ENCODE measurements around the gene C14orf132.

DNA sequence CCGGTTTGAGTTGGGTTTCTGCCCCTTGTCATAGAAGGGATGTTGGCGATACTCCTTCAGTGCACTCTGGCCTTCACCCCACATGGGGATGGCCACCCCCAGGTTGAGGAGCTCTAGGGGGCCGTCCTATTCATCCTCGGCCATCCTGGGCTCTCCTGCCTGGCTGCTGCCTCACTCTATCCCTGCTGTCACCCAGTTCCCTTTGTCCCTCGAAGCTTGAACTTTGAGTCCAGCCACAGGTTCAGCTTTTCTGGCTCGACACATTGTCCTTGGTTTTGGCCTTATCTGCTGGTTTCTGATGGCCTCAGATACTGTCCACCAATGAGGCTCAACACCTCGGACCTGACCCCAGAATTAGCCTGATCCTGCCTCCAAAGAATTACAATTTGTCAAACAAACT is 58.6 kb downstream of the C14orf132 start:
- TF ChIP-seq, protein P1, sequence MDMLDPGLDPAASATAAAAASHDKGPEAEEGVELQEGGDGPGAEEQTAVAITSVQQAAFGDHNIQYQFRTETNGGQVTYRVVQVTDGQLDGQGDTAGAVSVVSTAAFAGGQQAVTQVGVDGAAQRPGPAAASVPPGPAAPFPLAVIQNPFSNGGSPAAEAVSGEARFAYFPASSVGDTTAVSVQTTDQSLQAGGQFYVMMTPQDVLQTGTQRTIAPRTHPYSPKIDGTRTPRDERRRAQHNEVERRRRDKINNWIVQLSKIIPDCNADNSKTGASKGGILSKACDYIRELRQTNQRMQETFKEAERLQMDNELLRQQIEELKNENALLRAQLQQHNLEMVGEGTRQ (IDR thresholded peaks at IDR 0.05; ENCODE audit: low read depth, low read length) = no peak
- no peak for TF ChIP-seq POLR2A (IDR thresholded peaks at IDR 0.05; ENCODE audit: low read depth, low read length)
- TF ChIP-seq RAD21 (IDR thresholded peaks at IDR 0.05; ENCODE audit: low read length) = no peak
- TF ChIP-seq CEBPB (IDR thresholded peaks at IDR 0.05; ENCODE audit: low read depth, low read length) = no peak
- TF ChIP-seq, protein P2, sequence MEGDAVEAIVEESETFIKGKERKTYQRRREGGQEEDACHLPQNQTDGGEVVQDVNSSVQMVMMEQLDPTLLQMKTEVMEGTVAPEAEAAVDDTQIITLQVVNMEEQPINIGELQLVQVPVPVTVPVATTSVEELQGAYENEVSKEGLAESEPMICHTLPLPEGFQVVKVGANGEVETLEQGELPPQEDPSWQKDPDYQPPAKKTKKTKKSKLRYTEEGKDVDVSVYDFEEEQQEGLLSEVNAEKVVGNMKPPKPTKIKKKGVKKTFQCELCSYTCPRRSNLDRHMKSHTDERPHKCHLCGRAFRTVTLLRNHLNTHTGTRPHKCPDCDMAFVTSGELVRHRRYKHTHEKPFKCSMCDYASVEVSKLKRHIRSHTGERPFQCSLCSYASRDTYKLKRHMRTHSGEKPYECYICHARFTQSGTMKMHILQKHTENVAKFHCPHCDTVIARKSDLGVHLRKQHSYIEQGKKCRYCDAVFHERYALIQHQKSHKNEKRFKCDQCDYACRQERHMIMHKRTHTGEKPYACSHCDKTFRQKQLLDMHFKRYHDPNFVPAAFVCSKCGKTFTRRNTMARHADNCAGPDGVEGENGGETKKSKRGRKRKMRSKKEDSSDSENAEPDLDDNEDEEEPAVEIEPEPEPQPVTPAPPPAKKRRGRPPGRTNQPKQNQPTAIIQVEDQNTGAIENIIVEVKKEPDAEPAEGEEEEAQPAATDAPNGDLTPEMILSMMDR (conservative IDR thresholded peaks at IDR 0.05; ENCODE audit: low read depth, low read length) = no peak
- TF ChIP-seq FOS (IDR thresholded peaks at IDR 0.05; ENCODE audit: low read depth, low read length) = no peak
- TF ChIP-seq MXI1 (IDR thresholded peaks at IDR 0.05; ENCODE audit: borderline replicate concordance, low read depth, low read length) = no peak
- TF ChIP-seq SMC3 (IDR thresholded peaks at IDR 0.05; ENCODE audit: low read depth, low read length) = no peak
- no peak for TF ChIP-seq RCOR1 (IDR thresholded peaks at IDR 0.05; ENCODE audit: insufficient replicate concordance, low read length)
- TF ChIP-seq, protein P3, sequence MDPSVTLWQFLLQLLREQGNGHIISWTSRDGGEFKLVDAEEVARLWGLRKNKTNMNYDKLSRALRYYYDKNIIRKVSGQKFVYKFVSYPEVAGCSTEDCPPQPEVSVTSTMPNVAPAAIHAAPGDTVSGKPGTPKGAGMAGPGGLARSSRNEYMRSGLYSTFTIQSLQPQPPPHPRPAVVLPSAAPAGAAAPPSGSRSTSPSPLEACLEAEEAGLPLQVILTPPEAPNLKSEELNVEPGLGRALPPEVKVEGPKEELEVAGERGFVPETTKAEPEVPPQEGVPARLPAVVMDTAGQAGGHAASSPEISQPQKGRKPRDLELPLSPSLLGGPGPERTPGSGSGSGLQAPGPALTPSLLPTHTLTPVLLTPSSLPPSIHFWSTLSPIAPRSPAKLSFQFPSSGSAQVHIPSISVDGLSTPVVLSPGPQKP (IDR thresholded peaks at IDR 0.05; ENCODE audit: borderline replicate concordance, low read depth, low read length) = no peak
